HCT116 (cell line): Measurements from ENCODE around the gene DOK6. TPM values are rescaled to one million over a fixed set of nuclear protein-coding genes. Genes with fewer than 3 reads are reported as not detected.

Experiments
- ATAC-seq: fragments of 200-7000 bp; cut with Tn5 transposase; 2 replicates; pipeline ENCODE4 v1.9.1; 2020; ENCODE audit warnings: mild to moderate bottlenecking, moderate library complexity
- BruUV-seq: library from RNA; stranded (reverse); fragments of 400-500 nt; replicated peaks from 2 replicates; lab custom pipeline; 2021; lab: Mats Ljungman, UMichigan
- CTCF ChIA-PET: fragments of 300-600 bp; sonication (Branson Sonifier 250); formaldehyde crosslinking; loops from one replicate; lab custom pipeline; 2021; ENCODE audit warnings: antibody characterized with exemption; lab: Charles Lee
- POLR2A ChIA-PET: fragments of 300-600, 350-600 bp; sonication (Branson Sonifier 250); formaldehyde crosslinking; loops from one replicate; lab custom pipeline; 2021; ENCODE audit warnings: antibody characterized with exemption; lab: Charles Lee
- RAD21 ChIA-PET, 2 experiments: fragments of 300-600 bp; sonication (Branson Sonifier 250); formaldehyde crosslinking; loops; one replicate each; lab custom pipeline; 2023; ENCODE audit warnings: low total read pairs in 2 of 2; ENCODE audit not compliant: uncharacterized antibody in 2 of 2, unreplicated experiment in 2 of 2, low non-redundant PET in 1 of 2; lab: Charles Lee
- DNase-seq: peaks from one replicate; pipeline ENCODE4 v3.0.0-alpha.2; 2010; ENCODE audit warnings: low read depth, low spot score
- H2AFZ ChIP-seq: fragments of 200-600 bp; shearing (Covaris generic), sonication (generic); 2 replicates; pipeline ENCODE4 v1.6.1; 2017; ENCODE audit warnings: low read depth, mixed run types, mixed read lengths, antibody characterized with exemption, low read length; ENCODE audit not compliant: poor library complexity, severe bottlenecking
- H3K27ac ChIP-seq: 2 replicates; pipeline ENCODE4 v1.5.1; 2012; ENCODE audit warnings: low read depth, low read length
- H3K27me3 ChIP-seq: fragments of 200-600 bp; sonication (generic); 2 replicates; pipeline ENCODE4 v1.6.1; 2016; ENCODE audit warnings: mixed run types, low read length, mixed read lengths; ENCODE audit not compliant: insufficient read depth
- H3K36me3 ChIP-seq, 2 experiments: fragments of 200-500 bp in 1 of 2; fragments of 200-600 bp in 1 of 2; sonication (Bioruptor generic) in 1 of 2; sonication (generic) in 1 of 2; 2 replicates each; pipeline versions ENCODE4 v1.5.1 to v1.6.1; 2014 to 2016; ENCODE audit warnings: low read length in 2 of 2, inconsistent platforms in 1 of 2, mixed read lengths in 1 of 2, mixed run types in 1 of 2; ENCODE audit not compliant: insufficient read depth in 2 of 2, control insufficient read depth in 1 of 2
- H3K4me1 ChIP-seq, 2 experiments: fragments of 200-600 bp in 1 of 2; sonication (generic) in 1 of 2; 2 replicates each; pipeline versions ENCODE4 v1.5.1 to v1.6.1; 2012 to 2017; ENCODE audit warnings: low read length in 2 of 2, inconsistent platforms in 1 of 2, mild to moderate bottlenecking in 1 of 2, mixed read lengths in 1 of 2, mixed run types in 1 of 2, moderate library complexity in 1 of 2; ENCODE audit not compliant: insufficient read depth in 2 of 2, control insufficient read depth in 1 of 2
- H3K4me2 ChIP-seq: fragments of 200-600 bp; sonication (generic); 2 replicates; pipeline ENCODE4 v1.6.1; 2017; ENCODE audit warnings: mixed run types, low read length, mixed read lengths
- H3K4me3 ChIP-seq, 2 experiments: fragments of 200-600 bp in 1 of 2; sonication (generic) in 1 of 2; replicated peaks in 1 of 2; 2 replicates each; pipeline ENCODE4 v1.5.1; 2011 to 2016; ENCODE audit warnings: low read length in 2 of 2, control low read depth in 1 of 2, low read depth in 1 of 2, mild to moderate bottlenecking in 1 of 2, mixed read lengths in 1 of 2, mixed run types in 1 of 2
- H3K79me2 ChIP-seq: fragments of 200-600 bp; sonication (generic); 2 replicates; pipeline ENCODE4 v1.6.1; 2017; ENCODE audit warnings: mild to moderate bottlenecking, mixed run types, low read length, moderate library complexity, mixed read lengths; ENCODE audit not compliant: insufficient read depth
- H3K9ac ChIP-seq: fragments of 200-600 bp; sonication (generic); 2 replicates; pipeline ENCODE4 v1.6.1; 2016; ENCODE audit warnings: low read length, mixed read lengths
- H3K9me2 ChIP-seq: fragments of 200-600 bp; sonication (generic), shearing (Covaris generic); 2 replicates; pipeline ENCODE4 v1.6.1; 2017; ENCODE audit warnings: mixed run types, mild to moderate bottlenecking, moderate library complexity; ENCODE audit not compliant: insufficient read depth
- H3K9me3 ChIP-seq, 2 experiments: fragments of 200-500 bp in 1 of 2; fragments of 200-600 bp in 1 of 2; sonication (Bioruptor generic) in 1 of 2; sonication (generic) in 1 of 2; 2 replicates each; pipeline ENCODE4 v1.6.1; 2014 to 2017; ENCODE audit warnings: low read length in 2 of 2, mixed read lengths in 2 of 2, inconsistent platforms in 1 of 2, low read depth in 1 of 2, mild to moderate bottlenecking in 1 of 2, mixed run types in 1 of 2, moderate library complexity in 1 of 2; ENCODE audit not compliant: control insufficient read depth in 1 of 2, insufficient read depth in 1 of 2
- H4K20me1 ChIP-seq: fragments of 200-600 bp; sonication (generic), shearing (Covaris generic); 2 replicates; pipeline ENCODE4 v1.6.1; 2017; ENCODE audit warnings: mixed run types, mild to moderate bottlenecking, moderate library complexity; ENCODE audit not compliant: insufficient read depth
- CEBPB ChIP-seq: IDR thresholded peaks from 2 replicates; pipeline ENCODE4 v1.6.1; 2012; ENCODE audit warnings: low read depth
- EGR1 ChIP-seq: IDR thresholded peaks from 2 replicates; pipeline ENCODE4 v1.6.1; 2012; ENCODE audit warnings: low read depth
- JUND ChIP-seq: IDR thresholded peaks from 2 replicates; pipeline ENCODE4 v1.6.1; 2012
- SIN3A ChIP-seq: IDR thresholded peaks from 2 replicates; pipeline ENCODE4 v1.6.1; 2012; ENCODE audit warnings: low read depth
- SP1 ChIP-seq: IDR thresholded peaks from 2 replicates; pipeline ENCODE4 v1.6.1; 2012; ENCODE audit warnings: low read depth
- SRF ChIP-seq: IDR thresholded peaks from 2 replicates; pipeline ENCODE4 v1.6.1; 2012; ENCODE audit warnings: low read depth
- YY1 ChIP-seq: IDR thresholded peaks from 2 replicates; pipeline ENCODE4 v1.6.1; 2011; ENCODE audit warnings: low read length, low read depth, moderate library complexity, mild to moderate bottlenecking; ENCODE audit not compliant: insufficient replicate concordance; ENCODE audit errors: extremely low read depth
- ZNF274 ChIP-seq: fragments of 200-500 bp; sonication (Bioruptor generic); IDR thresholded peaks from 2 replicates; pipeline ENCODE4 v1.6.1; 2014; ENCODE audit warnings: mild to moderate bottlenecking, low read depth, low read length, inconsistent platforms
- intact Hi-C: fragments of 100-400 bp; cut with micrococcal nuclease; formaldehyde crosslinking; loops from 2 replicates; pipeline ENCODE4 v1.10.0; 2022
- total RNA-seq: library from RNA; stranded (reverse); gene quantifications from one replicate; pipeline ENCODE4 v1.2.1, GENCODE V29; 2021; ENCODE audit not compliant: unreplicated experiment
- TF ChIP-seq, protein P1 (sequence below): IDR thresholded peaks from 2 replicates; pipeline ENCODE4 v1.6.1; 2012

The DOK6 gene
- total RNA-seq, 1 experiment from 2014 or later: not detected

DNA sequence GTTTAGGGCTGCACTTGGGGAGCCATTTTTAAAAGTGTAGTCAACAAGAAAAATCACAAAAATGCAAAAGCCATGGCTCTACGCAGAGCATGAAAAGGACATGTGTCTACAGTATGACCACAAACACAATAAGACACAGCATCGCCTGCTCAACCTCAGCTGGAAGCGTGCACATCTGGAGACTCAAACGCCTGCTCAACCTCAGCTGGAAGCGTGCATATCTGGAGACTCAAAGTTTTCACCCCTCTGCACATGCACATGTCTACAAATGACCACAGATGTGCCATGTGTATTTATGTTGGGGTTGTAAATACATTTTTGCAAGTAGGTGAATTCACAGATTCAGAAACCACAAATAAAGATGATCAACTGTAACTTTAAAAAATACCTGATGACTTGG is 196.9 kb downstream of the DOK6 start:
- TF ChIP-seq SP1: no peak
- TF ChIP-seq, protein P1, sequence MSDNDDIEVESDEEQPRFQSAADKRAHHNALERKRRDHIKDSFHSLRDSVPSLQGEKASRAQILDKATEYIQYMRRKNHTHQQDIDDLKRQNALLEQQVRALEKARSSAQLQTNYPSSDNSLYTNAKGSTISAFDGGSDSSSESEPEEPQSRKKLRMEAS: no peak
- TF ChIP-seq JUND: no peak
- no peak for TF ChIP-seq CEBPB
- TF ChIP-seq ZNF274: no peak
- TF ChIP-seq, all 23 proteins: peak for 0
- ATAC-seq (no peak), DNase-seq (no peak)
- H3K9ac ChIP-seq: no peak overlapping the region
- ChIA-PET RAD21 (no interaction called here), POLR2A (no interaction called here), CTCF (no interaction called here)
- BruUV-seq: no TSS peak
- no peak overlapping the region for H3K4me2 ChIP-seq
- no peaks in the 10 kb centered on the region for H3K79me2 ChIP-seq
- no peaks in the 10 kb centered on the region for H3K36me3 ChIP-seq
- H3K9me3 ChIP-seq: peaks cover 0 to 4% of the 10 kb centered on the region in 2 experiments; a peak in 1 of 4 replicates
- intact Hi-C loops: no loop called here
- H4K20me1 ChIP-seq: no peaks in the 10 kb centered on the region
- no peaks in the 10 kb centered on the region; the same call in 1 of the 2 replicates for H3K9me2 ChIP-seq
- H3K27ac ChIP-seq: no peak overlapping the region
- H2AFZ ChIP-seq: no peak overlapping the region
- no peaks in the 10 kb centered on the region for H3K27me3 ChIP-seq
- no peaks in the 10 kb centered on the region for H3K4me1 ChIP-seq
- H3K4me3 ChIP-seq: no peak overlapping the region

DNA sequence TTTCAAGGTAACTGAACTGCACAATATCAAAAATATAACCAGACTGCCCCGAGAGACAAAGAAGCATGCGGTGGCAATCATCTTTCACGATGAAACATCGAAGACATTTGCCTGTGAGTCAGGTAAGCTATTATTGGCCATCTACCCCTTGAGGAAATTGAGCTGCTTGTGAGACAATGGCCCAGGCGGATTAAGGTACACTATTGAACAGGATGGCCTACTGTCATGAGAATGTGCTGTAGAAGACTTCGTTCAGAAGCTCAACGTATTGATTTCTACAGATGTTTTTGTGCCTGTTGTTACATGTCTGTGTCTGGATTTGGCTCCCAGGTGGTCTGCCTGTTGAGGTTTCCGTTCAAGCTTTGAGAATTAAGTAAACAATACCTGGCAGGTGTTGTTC is 198.7 kb downstream of the DOK6 start:
- Histone ChIP-seq H3K9me3 (peaks cover 0 to 4% of the 10 kb centered on the region in 2 experiments; a peak in 1 of 4 replicates), H3K4me3 (no peak overlapping the region), H3K27ac (no peak overlapping the region), H3K9ac (no peak overlapping the region), H2AFZ (no peak overlapping the region), H3K79me2 (no peaks in the 10 kb centered on the region), H3K4me1 (no peaks in the 10 kb centered on the region), H4K20me1 (no peaks in the 10 kb centered on the region), H3K9me2 (no peaks in the 10 kb centered on the region), H3K36me3 (no peaks in the 10 kb centered on the region), H3K27me3 (no peaks in the 10 kb centered on the region), H3K4me2 (no peak overlapping the region)
- POLR2A ChIA-PET: no interaction called here
- RAD21 ChIA-PET: no interaction called here
- TF ChIP-seq SRF (no peak), EGR1 (no peak), SIN3A (no peak), ZNF274 (no peak), YY1 (no peak), SP1 (no peak)
- no TSS peak for BruUV-seq
- CTCF ChIA-PET: no interaction called here
- intact Hi-C loops: no loop called here
- ATAC-seq (no peak), DNase-seq (no peak)
